SK-N-SH (cell line): ENCODE data around the gene RITA1. TPM values are rescaled to one million over a fixed set of nuclear protein-coding genes. Genes with fewer than 3 reads are reported as not detected.

Experiments
- CTCF ChIA-PET: fragments of 300-600, 350-600 bp; formaldehyde crosslinking; extraction: SDS; loops from one replicate; lab custom pipeline; 2021; lab: Yijun Ruan, JAX
- POLR2A ChIA-PET: fragments of 350-600 bp; sonication (Branson Sonifier 250); formaldehyde crosslinking; extraction: SDS; loops from one replicate; lab custom pipeline; 2020; ENCODE audit warnings: antibody characterized with exemption, inconsistent platforms; lab: Yijun Ruan, JAX
- DNase-seq: peaks from one replicate; pipeline ENCODE4 v3.0.0; 2012
- H2AFZ ChIP-seq: fragments of 200-600 bp; sonication (generic); 2 replicates; pipeline ENCODE4 v1.8.1; 2016; ENCODE audit warnings: antibody characterized with exemption, mild to moderate bottlenecking, low read depth
- H3F3A ChIP-seq: fragments of 200-600 bp; sonication (generic); replicated peaks from 2 replicates; pipeline ENCODE3; 2016; ENCODE audit warnings: antibody characterized with exemption, mild to moderate bottlenecking; ENCODE audit not compliant: insufficient read depth
- H3K27ac ChIP-seq, 2 experiments: fragments of 200-500 bp in 1 of 2; fragments of 200-600 bp in 1 of 2; sonication (Bioruptor generic) in 1 of 2; sonication (generic), shearing (Covaris generic) in 1 of 2; 2 replicates each; pipeline versions ENCODE4 v1.5.1 to v1.6.1; 2014 to 2016; ENCODE audit warnings: low read depth in 2 of 2, inconsistent platforms in 1 of 2, low read length in 1 of 2, mild to moderate bottlenecking in 1 of 2, mixed read lengths in 1 of 2
- H3K27me3 ChIP-seq: fragments of 200-600 bp; sonication (generic), shearing (Covaris generic); 2 replicates; pipeline ENCODE4 v1.6.1; 2016; ENCODE audit warnings: mixed run types; ENCODE audit not compliant: insufficient read depth
- H3K36me3 ChIP-seq, 2 experiments: fragments of 200-500 bp in 1 of 2; fragments of 200-600 bp in 1 of 2; sonication (Bioruptor generic) in 1 of 2; sonication (generic) in 1 of 2; replicated peaks in 1 of 2; 2 replicates each; pipeline versions ENCODE3 to v1.5.1; 2014 to 2016; ENCODE audit warnings: low read length in 1 of 2, mild to moderate bottlenecking in 1 of 2; ENCODE audit not compliant: insufficient read depth in 2 of 2, control insufficient read depth in 1 of 2
- H3K4me1 ChIP-seq, 2 experiments: fragments of 200-500 bp in 1 of 2; fragments of 200-600 bp in 1 of 2; sonication (Bioruptor generic) in 1 of 2; sonication (generic), shearing (Covaris generic) in 1 of 2; 2 replicates each; pipeline versions ENCODE4 v1.5.1 to v1.6.1; 2014 to 2016; ENCODE audit warnings: low read depth in 1 of 2, low read length in 1 of 2, mixed run types in 1 of 2; ENCODE audit not compliant: insufficient read depth in 2 of 2, control insufficient read depth in 1 of 2
- H3K4me2 ChIP-seq: fragments of 200-600 bp; sonication (generic), shearing (Covaris generic); 2 replicates; pipeline ENCODE4 v1.6.1; 2017; ENCODE audit warnings: mixed run types
- H3K4me3 ChIP-seq, 2 experiments: fragments of 200-500 bp in 1 of 2; fragments of 200-600 bp in 1 of 2; sonication (Bioruptor generic) in 1 of 2; sonication (generic), shearing (Covaris generic) in 1 of 2; 2 replicates each; pipeline versions ENCODE4 v1.5.1 to v1.8.1; 2014 to 2016; ENCODE audit warnings: low read depth in 2 of 2, inconsistent platforms in 1 of 2, low read length in 1 of 2, mild to moderate bottlenecking in 1 of 2, mixed read lengths in 1 of 2, moderate library complexity in 1 of 2
- H3K79me2 ChIP-seq: fragments of 200-600 bp; sonication (generic); 2 replicates; pipeline ENCODE4 v1.8.1; 2017; ENCODE audit warnings: mild to moderate bottlenecking; ENCODE audit not compliant: insufficient read depth
- H3K9ac ChIP-seq: fragments of 200-600 bp; sonication (generic); 2 replicates; pipeline ENCODE4 v1.6.1; 2017; ENCODE audit warnings: mixed run types
- H3K9me2 ChIP-seq: fragments of 200-600 bp; sonication (generic); 2 replicates; pipeline ENCODE4 v1.6.1; 2017; ENCODE audit warnings: mixed run types
- H3K9me3 ChIP-seq: fragments of 200-600 bp; sonication (generic); 2 replicates; pipeline ENCODE4 v1.6.1; 2017; ENCODE audit warnings: mixed run types, mild to moderate bottlenecking, moderate library complexity
- H4K20me1 ChIP-seq: fragments of 200-600 bp; sonication (generic); 2 replicates; pipeline ENCODE4 v1.6.1; 2017; ENCODE audit warnings: mild to moderate bottlenecking, mixed run types; ENCODE audit not compliant: insufficient read depth
- FOXJ3 ChIP-seq: sonication (generic); formaldehyde crosslinking; IDR thresholded peaks from 2 replicates; pipeline ENCODE4 v1.5.1; 2020; ENCODE audit warnings: mild to moderate bottlenecking, missing genetic modification reagents
- FOXM1 ChIP-seq: IDR thresholded peaks from 2 replicates; pipeline ENCODE4 v1.4.0; 2012; ENCODE audit warnings: low read depth, mild to moderate bottlenecking
- MEF2A ChIP-seq: IDR thresholded peaks from 2 replicates; pipeline ENCODE4 v1.4.0; 2012; ENCODE audit warnings: low read depth, borderline replicate concordance
- MXI1 ChIP-seq: IDR thresholded peaks from 2 replicates; pipeline ENCODE4 v1.6.1; 2012; ENCODE audit warnings: mild to moderate bottlenecking, low read depth, low read length, improper control_type of control experiment
- PBX3 ChIP-seq: IDR thresholded peaks from 2 replicates; pipeline ENCODE4; 2012
- RAD21 ChIP-seq: IDR thresholded peaks from 2 replicates; pipeline ENCODE4 v1.6.1; 2012; ENCODE audit warnings: mild to moderate bottlenecking, low read length
- REST ChIP-seq: IDR thresholded peaks from 2 replicates; pipeline ENCODE4 v1.6.1; 2012; ENCODE audit warnings: mild to moderate bottlenecking, low read depth, low read length, moderate library complexity
- RXRA ChIP-seq: IDR thresholded peaks from 2 replicates; pipeline ENCODE4 v1.4.0; 2012; ENCODE audit warnings: low read depth, mild to moderate bottlenecking, borderline replicate concordance
- SIN3A ChIP-seq: IDR thresholded peaks from 2 replicates; pipeline ENCODE4 v1.6.1; 2012; ENCODE audit warnings: low read depth, mild to moderate bottlenecking, low read length, moderate library complexity, borderline replicate concordance
- TAF1 ChIP-seq: IDR thresholded peaks from 2 replicates; pipeline ENCODE4 v1.6.1; 2012; ENCODE audit warnings: low read depth, mild to moderate bottlenecking, low read length, moderate library complexity, borderline replicate concordance
- TEAD4 ChIP-seq: IDR thresholded peaks from 2 replicates; pipeline ENCODE4 v1.4.0; 2012; ENCODE audit warnings: mild to moderate bottlenecking, borderline replicate concordance; ENCODE audit not compliant: insufficient read depth
- USF1 ChIP-seq: IDR thresholded peaks from 2 replicates; pipeline ENCODE4 v1.4.0; 2012; ENCODE audit warnings: low read depth, borderline replicate concordance
- USF2 ChIP-seq: fragments of 150-350 bp; IDR thresholded peaks from 2 replicates; pipeline ENCODE4 v1.6.1; 2017; ENCODE audit warnings: antibody characterized with exemption, low read length, low read depth, borderline replicate concordance
- ZBTB33 ChIP-seq: IDR thresholded peaks from 2 replicates; pipeline ENCODE4 v1.4.0; 2012; ENCODE audit warnings: low read depth, borderline replicate concordance
- WGBS: methylation state at CpG from one replicate; pipeline ENCODE4 v1.1.6; 2017; ENCODE audit warnings: low lambda C conversion rate; 5-methylcytosine and 5-hydroxymethylcytosine counted together
- polyA plus RNA-seq, 3 experiments: library from polyadenylated mRNA; depleted of rRNA; stranded (reverse); fragments of >200 nt; gene quantifications; 2 replicates each; pipeline ENCODE4 v1.2.3, GENCODE V29; 2012

RITA1 gene
- polyA plus RNA-seq, 1 of the 3 experiments (the other 2 are of a cell fraction): 21.1 TPM

- H3K9ac ChIP-seq: no peak overlapping the region
- no peaks in the 10 kb centered on the region for H3K9me3 ChIP-seq
- no peak overlapping the region for H3K27ac ChIP-seq
- H3K4me2 ChIP-seq: no peak overlapping the region
- no peak overlapping the region for H3K4me3 ChIP-seq
- no peak for DNase-seq
- 93% methylated on average over 9 of the region's 14 CpGs for WGBS
- no peaks in the 10 kb centered on the region for H4K20me1 ChIP-seq
- no peaks in the 10 kb centered on the region for H3K27me3 ChIP-seq
- CTCF ChIA-PET: interaction anchor here (1.4 to 3.7 kb wide), 2 partner anchors 181 to 224 kb away, joined by 3 to 14 read pairs; no protein-coding TSS in a partner anchor
- no peak for TF ChIP-seq PBX3
- TF ChIP-seq MEF2A: no peak
- no peak for TF ChIP-seq MXI1
- TF ChIP-seq RAD21: no peak
- TF ChIP-seq FOXM1: no peak
- TF ChIP-seq RXRA: no peak
- TF ChIP-seq TAF1: no peak
- no peak for TF ChIP-seq FOXJ3
- no peak for TF ChIP-seq USF1
- TF ChIP-seq USF2: no peak
- TF ChIP-seq REST: no peak
- no peak for TF ChIP-seq TEAD4
- TF ChIP-seq SIN3A: no peak
- TF ChIP-seq ZBTB33: no peak
- no peak overlapping the region for H2AFZ ChIP-seq
- peaks cover 0 to 10% of the 10 kb centered on the region in 2 experiments; a peak in 1 of 4 replicates for H3K4me1 ChIP-seq
- H3F3A ChIP-seq: peaks cover 4% of the 10 kb centered on the region
- H3K36me3 ChIP-seq: no peaks in the 10 kb centered on the region
- H3K9me2 ChIP-seq: no peaks in the 10 kb centered on the region
- POLR2A ChIA-PET: no interaction called here
- no peaks in the 10 kb centered on the region for H3K79me2 ChIP-seq
Measured at GRCh38 chr12:113201187-113202177, 16.0 kb downstream of the RITA1 start.
